SH-SY5Y (cell line): ENCODE measurements around the gene SLIT1.

ENCODE experiments used
- GATA2 ChIP-seq: IDR thresholded peaks from 2 replicates; pipeline ENCODE4 v1.6.1; 2011; ENCODE audit warnings: mild to moderate bottlenecking, low read depth, low read length
- GATA3 ChIP-seq: IDR thresholded peaks from 2 replicates; pipeline ENCODE4 v1.6.1; 2011; ENCODE audit warnings: low read depth, mild to moderate bottlenecking, low read length, moderate library complexity

DNA sequence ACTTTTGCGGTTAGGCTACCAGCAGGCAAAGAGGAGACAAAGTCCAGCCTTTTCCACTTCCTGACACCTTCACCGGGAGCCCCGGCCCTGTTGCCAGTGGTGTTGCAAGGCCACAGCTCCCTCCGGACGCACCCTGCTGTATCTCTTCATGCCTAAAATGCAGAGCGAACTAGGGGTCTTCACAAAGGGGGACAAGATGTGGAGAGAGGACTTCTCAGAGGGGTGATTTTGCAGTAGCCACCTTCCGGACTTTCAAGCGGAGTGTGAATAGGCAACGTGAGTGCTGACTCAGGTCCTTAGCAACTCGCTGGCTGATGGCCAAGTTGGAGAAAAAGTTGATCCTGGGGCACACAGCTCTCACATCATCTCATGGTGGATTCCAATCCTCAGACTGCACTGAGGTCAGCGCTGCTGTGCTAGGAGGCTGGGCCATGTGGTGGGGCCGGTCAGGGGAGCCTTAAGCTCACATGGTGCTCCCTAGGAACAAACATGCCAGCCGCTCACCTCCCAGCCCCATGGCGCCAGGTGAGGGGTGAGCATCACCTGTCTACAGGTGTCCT, 187.3 kb downstream of the SLIT1 start:
- TF ChIP-seq GATA2 (no peak), GATA3 (no peak)
